Esophagus squamous epithelium (tissue), 4 donors: Measurements from ENCODE around the gene CAMK1D.

Source experiments
- CTCF ChIP-seq, 6 experiments: fragments of 450-650 bp in 4 of 6; fragments of 200-600 bp in 2 of 6; sonication (generic) in 2 of 6; IDR thresholded peaks; one replicate each; pipeline ENCODE4 v1.5.1; 2016 to 2019; ENCODE audit warnings: antibody characterized with exemption in 6 of 6, mild to moderate bottlenecking in 4 of 6, moderate library complexity in 4 of 6
- POLR2A ChIP-seq, 4 donors: fragments of 450-650 bp; IDR thresholded peaks; one replicate each; pipeline ENCODE4 v1.6.1; 2017; ENCODE audit warnings: antibody characterized with exemption in 4 of 4, mild to moderate bottlenecking in 4 of 4, moderate library complexity in 3 of 4

GRCh38 chr10:12480440-12480839 is 131.1 kb downstream of the CAMK1D start:
- TF ChIP-seq CTCF (IDR thresholded peaks at IDR 0.05) (no peak), POLR2A (IDR thresholded peaks at IDR 0.05) (no peak)
